NCI-H2081 (cell line): ENCODE data around the gene CD99L2.
A peak's percentile ranks its signal among the peaks of the same experiment; 100 is the strongest.

Source experiments
- DNase-seq, 2 experiments: peaks; one replicate each; lab custom pipeline; 2025; lab: John Stamatoyannopoulos, UW

CD99L2 gene, protein sequence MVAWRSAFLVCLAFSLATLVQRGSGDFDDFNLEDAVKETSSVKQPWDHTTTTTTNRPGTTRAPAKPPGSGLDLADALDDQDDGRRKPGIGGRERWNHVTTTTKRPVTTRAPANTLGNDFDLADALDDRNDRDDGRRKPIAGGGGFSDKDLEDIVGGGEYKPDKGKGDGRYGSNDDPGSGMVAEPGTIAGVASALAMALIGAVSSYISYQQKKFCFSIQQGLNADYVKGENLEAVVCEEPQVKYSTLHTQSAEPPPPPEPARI

DNA sequence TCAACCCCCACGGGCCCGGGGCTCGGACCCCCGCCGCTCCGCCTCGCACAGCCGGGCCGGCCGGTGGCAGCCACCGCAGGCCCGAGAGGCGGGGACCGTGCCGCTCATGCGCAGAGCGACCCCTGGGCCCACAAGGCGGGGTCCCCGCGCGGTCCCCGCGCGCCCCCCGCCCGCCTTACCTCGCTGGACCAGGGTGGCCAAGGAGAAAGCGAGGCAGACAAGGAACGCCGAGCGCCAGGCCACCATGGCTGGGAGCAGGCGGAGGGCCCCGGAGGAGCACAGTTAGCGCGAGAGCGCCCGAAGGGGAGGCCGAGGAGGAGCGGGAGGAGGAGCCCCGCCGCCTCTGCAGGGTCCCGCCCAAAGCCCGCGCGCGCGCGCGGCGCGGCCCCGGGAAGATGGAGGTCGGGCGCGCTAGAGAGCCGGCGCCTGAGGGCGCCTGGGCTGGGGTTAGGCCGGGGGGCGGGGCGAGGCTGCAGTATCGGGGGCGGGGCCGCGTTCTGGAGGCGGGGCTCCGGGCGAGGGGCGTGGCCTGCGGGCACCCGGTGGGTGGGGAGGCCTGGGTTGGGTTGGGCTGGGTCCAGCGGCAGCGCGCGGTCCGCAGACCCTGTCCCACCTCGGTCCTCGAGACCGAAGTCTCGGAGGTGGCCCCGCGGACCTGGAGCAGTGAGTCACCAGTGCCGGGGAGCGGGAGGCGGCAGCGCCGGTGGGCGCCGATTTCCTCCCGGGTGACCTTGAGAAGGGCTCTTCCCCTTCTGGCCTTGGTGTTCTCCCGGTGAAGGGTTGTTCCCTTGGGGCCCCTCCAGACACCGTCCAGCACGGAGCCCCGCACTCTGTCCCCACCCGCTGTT is at the start of gene CD99L2:
Gene CD99L2, minus strand, starts transcription at position 326 of the 848 bp plus-strand sequence. Its CDS starts 80 bp downstream, at position 246.
- peak; percentile 54 to 78 for DNase-seq

- DNase-seq, result no peak
Observed at GRCh38 chrX:150944233-150944632, 45.8 kb upstream of the CD99L2 start.

- peak in 1 of 2 experiments; percentile 20 for DNase-seq
Observed at GRCh38 chrX:150942942-150943594, 44.6 kb upstream of the CD99L2 start.

GRCh38 chrX:150941580-150941979 is 43.1 kb upstream of the CD99L2 start:
- DNase-seq, result no peak

DNA sequence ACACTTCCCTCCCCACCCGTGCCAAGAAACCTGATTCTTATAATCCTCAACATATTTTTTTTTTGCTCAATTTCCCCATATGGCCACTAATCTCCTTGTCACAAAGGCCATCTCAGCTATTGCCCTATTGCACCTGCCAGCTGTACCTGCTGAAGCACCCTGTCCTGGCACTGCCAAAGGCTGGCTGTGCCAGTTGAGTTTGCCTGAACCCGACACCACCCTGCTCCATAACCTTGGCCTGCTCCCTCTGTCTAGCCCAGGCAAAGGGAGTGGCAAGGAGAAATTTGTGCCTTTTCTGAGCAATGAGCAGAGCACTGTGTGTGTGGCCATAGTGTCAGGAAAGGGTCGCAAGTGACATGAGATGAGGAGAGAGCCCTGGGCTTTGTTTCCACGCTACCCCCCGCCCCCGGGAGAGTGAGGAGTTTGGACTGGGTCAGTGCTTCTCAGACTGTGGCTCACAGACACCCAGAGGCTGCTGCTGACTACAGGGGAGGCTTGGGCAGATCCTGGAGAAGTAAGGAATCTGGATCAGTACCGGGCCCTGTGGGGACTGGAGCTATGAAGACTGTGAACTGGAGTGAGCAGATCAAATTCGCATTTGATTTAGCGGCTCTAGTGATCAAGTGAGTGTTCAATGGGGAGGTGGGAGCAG is 42.5 kb upstream of the CD99L2 start:
- no peak for DNase-seq

DNA sequence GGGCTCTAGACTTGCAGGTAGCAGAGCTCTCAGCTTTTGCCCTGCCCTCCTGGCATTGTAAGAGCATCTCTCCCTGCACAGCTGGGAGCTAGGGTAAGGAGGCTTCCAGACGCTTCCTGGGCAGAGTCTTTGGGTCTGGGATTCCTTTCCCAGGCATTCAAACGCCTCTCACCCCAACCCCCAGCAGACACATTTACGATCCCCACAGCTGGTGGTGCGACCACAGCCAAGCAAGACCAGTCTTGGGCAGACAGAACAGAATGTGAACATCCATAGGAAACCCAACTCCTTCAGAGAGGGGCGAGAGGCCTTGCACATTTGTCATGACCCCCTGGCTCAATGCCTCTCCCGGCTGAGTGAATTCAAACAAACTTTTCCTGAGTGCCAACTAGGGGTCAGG is 38.1 kb upstream of the CD99L2 start:
- DNase-seq, result no peak

- no peak for DNase-seq
Observed at GRCh38 chrX:150935467-150935866, 37.0 kb upstream of the CD99L2 start.

- no peak for DNase-seq
Observed at GRCh38 chrX:150934453-150934852, 36.0 kb upstream of the CD99L2 start.

- no peak for DNase-seq
Observed at GRCh38 chrX:150933945-150934350, 35.5 kb upstream of the CD99L2 start.

DNA sequence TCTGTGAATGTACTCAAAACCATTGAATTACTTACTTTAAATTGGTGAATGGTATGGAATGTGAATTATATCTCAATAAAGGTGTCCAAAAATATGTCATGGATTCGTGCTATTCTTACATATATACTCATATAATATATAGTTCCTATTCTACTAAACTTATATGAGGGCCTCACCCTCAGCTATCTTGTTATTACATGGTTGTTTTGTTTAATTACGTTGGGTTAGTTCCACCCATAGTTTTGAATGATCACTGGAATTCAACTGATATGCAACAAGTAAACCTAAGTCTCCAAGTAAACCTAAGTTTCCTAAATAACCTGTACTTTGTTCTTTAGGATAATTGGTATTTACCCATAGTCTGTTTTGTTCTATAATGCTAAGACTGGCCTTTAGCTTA is 30.6 kb upstream of the CD99L2 start:
- DNase-seq, result no peak

DNA sequence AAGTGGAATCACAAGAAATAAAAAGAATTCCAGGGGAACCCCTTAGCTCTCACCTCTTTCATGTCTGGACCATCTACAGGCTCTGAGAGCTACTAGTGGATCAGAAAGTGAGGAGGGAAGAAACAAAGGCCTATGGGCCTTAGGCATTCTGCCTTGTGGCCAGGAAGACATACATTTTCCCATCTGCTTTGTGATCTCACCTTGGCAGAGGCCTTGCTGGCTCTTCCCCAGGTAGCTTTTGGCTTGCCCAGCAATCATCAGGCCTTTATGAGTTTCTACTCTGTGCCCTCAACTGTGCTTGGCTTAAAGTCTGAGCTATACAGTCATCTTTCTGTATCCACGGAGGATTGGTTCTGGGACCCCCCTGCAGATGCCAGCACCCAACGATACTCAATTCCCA is 28.3 kb upstream of the CD99L2 start:
- DNase-seq, result no peak

- no peak for DNase-seq
Observed at GRCh38 chrX:150926304-150926703, 27.8 kb upstream of the CD99L2 start.

GRCh38 chrX:150919401-150919800 is 20.9 kb upstream of the CD99L2 start:
- no peak for DNase-seq

DNA sequence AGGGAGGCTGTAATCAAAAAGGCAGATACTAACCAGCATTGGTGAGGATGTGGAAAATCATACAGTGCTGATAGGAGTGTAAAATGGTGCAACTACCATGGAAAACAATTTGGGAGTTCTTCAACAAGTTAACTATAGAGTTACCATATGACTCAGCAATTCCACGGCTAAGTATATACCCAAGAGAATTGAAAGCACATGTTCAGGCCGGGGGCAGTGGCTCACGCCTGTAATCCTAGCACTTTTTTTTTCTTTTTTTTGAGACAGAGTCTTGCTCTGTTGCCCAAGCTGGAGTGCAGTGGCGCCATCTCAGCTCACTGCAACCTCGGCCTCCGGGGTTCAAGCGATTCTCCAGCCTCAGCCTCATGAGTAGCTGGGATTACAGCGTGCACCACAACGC is 15.0 kb upstream of the CD99L2 start:
- DNase-seq, result no peak

GRCh38 chrX:150907474-150907873 is 9.0 kb upstream of the CD99L2 start:
- DNase-seq, result no peak

- no peak for DNase-seq
Observed at GRCh38 chrX:150906694-150907093, 8.2 kb upstream of the CD99L2 start.

DNA sequence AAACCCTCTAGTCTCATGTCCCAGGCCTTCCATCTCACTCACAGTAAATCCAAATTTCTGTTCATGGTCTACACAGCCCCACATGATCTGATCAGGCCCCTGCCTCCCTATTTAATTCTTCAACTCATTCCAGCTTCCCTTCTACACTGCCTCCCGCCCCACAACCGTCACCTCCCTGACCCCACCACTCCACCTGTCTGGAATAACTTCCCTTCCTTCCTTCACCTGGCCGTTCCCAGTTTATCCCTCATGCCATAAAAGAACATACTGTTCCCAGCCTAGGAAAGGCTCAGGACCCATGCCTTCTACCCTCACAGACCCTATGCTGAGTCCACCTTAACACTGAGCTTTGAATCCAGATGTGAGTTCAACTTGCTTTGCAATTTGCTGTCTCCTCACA is 6.8 kb upstream of the CD99L2 start:
- DNase-seq, result no peak

GRCh38 chrX:150903110-150903508 is 4.6 kb upstream of the CD99L2 start:
- DNase-seq, result no peak

DNA sequence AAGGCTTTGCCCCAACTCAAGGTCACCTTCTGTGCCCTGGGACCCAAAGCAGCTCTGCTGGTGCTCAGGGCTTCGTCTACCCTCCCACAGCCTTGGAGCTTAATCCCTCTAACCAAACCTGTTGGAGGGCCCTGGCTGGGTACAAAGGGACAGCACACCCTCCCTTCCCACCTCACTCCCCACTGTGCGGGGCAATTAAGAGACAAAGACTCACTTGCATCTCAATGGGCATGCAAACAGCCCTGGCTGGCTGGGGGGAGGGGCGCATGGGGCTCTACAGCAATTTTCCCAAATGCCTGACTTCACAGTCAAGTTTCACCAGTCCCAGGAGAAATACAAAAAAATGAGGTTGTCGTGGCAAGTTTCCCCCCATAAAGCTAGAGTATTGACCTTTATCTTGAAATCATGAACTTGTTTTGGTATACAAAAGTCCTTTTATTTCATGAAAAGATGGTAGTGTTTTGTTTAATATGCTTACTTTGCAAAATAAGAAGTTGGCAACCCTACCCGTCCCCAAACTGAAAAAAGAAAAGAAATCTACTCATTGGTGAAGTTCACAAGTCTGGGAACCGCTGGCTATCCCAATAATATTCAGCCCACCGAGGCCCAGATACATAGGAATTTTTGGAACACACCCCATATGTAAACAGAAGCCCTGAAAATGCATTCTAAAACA is 4.1 kb upstream of the CD99L2 start:
- DNase-seq, result peak in 1 of 2 experiments; percentile 3

GRCh38 chrX:150899191-150899757 is 806 bp upstream of the CD99L2 start:
- peak in 1 of 2 experiments; percentile 14 for DNase-seq
